Duodenal mucosa (tissue), 2 donors: Measurements from ENCODE around the gene UPF2.

ENCODE experiments used
- H3K27ac ChIP-seq: one replicate; pipeline ENCODE4 v1.7.0; 2013; ENCODE audit warnings: low read depth, low read length
- H3K27me3 ChIP-seq, 2 donors: one replicate each; pipeline ENCODE4 v1.7.0; 2013; ENCODE audit warnings: low read length in 2 of 2, control low read depth in 1 of 2; ENCODE audit not compliant: insufficient read depth in 2 of 2, control insufficient read depth in 1 of 2
- H3K36me3 ChIP-seq, 2 donors: one replicate each; pipeline ENCODE4 v1.7.0; 2013; ENCODE audit warnings: low read length in 2 of 2, control low read depth in 1 of 2; ENCODE audit not compliant: insufficient read depth in 2 of 2, control insufficient read depth in 1 of 2
- H3K4me1 ChIP-seq, 2 donors: one replicate each; pipeline ENCODE4 v1.7.0; 2013; ENCODE audit warnings: low read length in 2 of 2, control low read depth in 1 of 2; ENCODE audit not compliant: insufficient read depth in 2 of 2, control insufficient read depth in 1 of 2
- H3K4me3 ChIP-seq, 2 donors: one replicate each; pipeline ENCODE4 v1.7.0; 2013; ENCODE audit warnings: low read length in 2 of 2, low read depth in 1 of 2
- H3K9ac ChIP-seq, 2 donors: one replicate each; pipeline ENCODE4 v1.7.0; 2013; ENCODE audit warnings: low read length in 2 of 2, low read depth in 1 of 2
- H3K9me3 ChIP-seq, 2 donors: one replicate each; pipeline ENCODE4 v1.7.0; 2013; ENCODE audit warnings: low read length in 2 of 2, control low read depth in 1 of 2; ENCODE audit not compliant: control insufficient read depth in 1 of 2

UPF2 gene

DNA sequence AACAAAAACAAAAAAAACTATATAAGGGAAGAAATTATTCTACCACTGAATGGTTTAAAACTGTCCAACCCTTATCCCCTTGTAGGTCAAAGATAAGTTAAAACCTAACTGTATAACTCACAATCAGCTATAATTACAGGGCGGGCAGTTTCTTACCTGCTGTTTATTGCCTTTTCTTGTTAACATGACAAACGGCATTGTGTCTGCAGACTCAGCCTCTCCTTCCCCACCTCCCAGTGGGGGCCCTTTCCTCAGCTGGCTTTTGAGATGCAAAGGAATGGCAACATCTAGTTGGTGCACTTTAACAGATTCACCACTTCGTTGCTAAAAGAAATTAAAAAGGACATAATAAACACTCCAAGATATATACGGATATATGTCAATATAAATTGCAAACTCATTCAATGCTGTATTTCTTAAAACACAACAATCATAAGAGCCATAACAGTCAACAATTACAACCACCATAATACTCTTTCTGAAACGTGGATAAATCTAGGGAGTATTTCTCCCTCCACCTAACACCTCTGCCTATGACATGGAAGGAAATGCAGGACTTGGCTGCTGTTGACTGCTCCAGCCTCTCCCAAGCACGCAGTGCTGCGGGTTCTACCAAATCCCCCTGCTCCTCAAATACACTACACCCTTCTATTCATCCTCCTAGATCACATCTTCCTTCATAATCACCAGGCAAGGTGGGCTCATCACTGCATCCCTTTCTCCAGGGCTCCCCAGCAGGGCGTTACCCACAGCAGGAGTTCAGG lies 106.0 kb downstream of the UPF2 start:
- H3K36me3 ChIP-seq = peaks cover 16 to 54% of the 10 kb centered on the region in 2 donors

DNA sequence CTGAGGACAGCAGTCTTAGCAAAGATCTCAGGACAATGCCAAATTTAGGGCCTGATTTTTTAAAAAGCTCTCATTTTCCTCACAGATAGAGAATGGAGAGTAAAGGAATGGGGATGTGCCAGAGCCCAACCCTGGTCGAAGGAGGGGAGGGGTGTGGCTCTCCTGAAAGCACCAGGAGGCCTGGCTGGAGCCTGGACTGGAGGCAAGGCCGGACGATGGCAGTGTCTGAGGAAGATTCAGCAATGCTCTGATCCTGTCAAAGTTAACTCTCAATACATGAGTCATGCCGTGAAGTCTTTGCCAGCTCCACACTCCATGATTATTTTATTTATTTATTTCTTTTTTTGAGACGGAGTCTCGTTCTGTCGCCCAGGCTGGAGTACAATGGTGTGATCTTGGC lies 108.3 kb downstream of the UPF2 start:
- Histone ChIP-seq H3K9me3 (no peaks in the 10 kb centered on the region), H3K9ac (no peak overlapping the region), H3K27me3 (no peaks in the 10 kb centered on the region), H3K36me3 (peaks cover 22 to 59% of the 10 kb centered on the region in 2 donors), H3K4me1 (no peaks in the 10 kb centered on the region), H3K27ac (no peak overlapping the region), H3K4me3 (no peak overlapping the region)

More for the DNA sequence above, 106.0 kb downstream of the UPF2 start:
- Histone ChIP-seq H3K4me1 (no peaks in the 10 kb centered on the region), H3K4me3 (no peak overlapping the region), H3K9ac (no peak overlapping the region), H3K9me3 (no peaks in the 10 kb centered on the region), H3K27me3 (no peaks in the 10 kb centered on the region), H3K27ac (no peak overlapping the region)

DNA sequence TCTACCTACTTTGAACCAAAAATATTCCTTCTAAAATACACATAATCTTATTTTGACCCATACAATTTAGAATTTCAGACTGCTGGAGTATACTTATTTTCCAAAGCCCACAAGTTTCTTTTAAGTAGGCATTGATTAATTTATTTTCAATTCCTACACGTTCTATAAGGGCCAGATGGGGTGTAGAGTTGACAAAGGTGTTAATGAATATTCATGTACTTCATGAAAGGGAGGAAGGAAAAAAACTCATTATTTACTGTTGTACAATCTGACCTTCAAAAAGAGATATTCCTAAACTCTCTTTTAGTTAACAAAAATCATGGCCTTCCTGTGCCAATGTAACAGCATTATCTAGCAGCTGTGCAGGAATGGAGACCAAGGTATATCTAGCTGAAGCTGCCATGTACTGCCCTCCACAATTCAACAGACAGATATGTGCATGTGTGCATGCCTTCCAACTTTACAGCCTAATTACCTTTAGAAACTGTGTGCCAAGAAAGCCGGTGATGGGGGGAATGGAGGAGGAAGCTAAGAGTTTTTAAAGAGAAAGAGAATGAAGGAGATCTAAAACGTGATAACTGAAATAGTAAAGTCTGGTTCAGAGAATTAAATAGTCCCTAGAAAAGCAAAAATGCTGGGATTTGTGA lies 108.9 kb downstream of the UPF2 start:
- Histone ChIP-seq H3K36me3 (peaks cover 27 to 65% of the 10 kb centered on the region in 2 donors), H3K9ac (no peak overlapping the region), H3K9me3 (no peaks in the 10 kb centered on the region), H3K4me3 (no peak overlapping the region), H3K27me3 (no peaks in the 10 kb centered on the region), H3K4me1 (no peaks in the 10 kb centered on the region), H3K27ac (no peak overlapping the region)

DNA sequence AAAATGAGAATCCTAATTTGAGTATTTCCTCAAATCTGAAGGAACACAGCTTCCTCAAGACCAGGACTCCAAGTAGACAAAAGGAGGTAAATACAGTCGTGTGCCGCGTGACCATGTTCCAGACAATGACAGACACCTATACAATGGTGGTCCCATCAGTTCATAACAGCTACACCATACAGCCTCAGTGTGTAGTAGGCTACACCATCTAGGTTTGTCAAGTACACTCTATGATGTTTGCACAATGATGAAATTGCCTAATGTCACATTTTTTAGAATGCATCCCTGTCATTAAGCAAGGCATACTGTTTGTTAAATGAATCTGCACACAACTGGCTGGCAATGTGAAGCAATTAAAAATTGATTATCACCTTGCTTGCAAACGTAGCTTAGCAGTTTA lies 111.6 kb downstream of the UPF2 start:
- no peaks in the 10 kb centered on the region for H3K27me3 ChIP-seq
- H3K27ac ChIP-seq = no peak overlapping the region
- H3K4me3 ChIP-seq = no peak overlapping the region
- H3K36me3 ChIP-seq = peaks cover 44 to 71% of the 10 kb centered on the region in 2 donors
- no peaks in the 10 kb centered on the region for H3K4me1 ChIP-seq
- H3K9ac ChIP-seq = no peak overlapping the region
- H3K9me3 ChIP-seq = no peaks in the 10 kb centered on the region

DNA sequence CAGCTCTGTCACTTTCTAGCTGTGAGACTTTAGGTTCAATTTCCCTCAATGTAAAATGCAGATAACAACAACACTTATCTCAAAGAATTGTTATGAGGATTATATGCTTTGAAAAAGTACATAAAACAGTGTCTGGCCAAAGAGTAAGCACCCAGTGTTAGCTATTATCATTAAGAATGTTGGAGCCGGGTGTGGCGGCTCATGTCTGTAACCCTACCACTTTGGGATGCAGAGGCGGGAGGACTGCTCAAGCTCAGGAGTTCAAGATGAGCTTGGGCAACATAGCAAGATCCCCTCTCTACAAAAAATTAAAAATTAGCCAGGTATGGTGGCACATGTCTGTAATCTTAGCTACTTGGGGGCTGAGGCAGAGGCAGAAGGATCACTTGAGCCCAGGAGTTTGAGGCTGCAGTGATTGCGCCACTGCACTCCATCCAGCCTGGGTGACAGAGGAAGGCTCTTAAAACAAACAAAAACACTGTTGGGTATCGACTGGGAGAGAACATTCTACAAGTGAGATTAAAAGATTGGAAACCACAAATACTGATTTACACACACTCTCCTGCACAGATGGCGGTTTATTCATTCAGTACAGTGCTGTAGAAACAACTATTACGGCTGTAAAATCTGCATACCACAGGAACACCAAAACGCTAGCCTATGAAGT lies 112.2 kb downstream of the UPF2 start:
- no peak overlapping the region for H3K27ac ChIP-seq
- no peak overlapping the region for H3K9ac ChIP-seq
- peaks cover 46 to 72% of the 10 kb centered on the region in 2 donors for H3K36me3 ChIP-seq
- H3K4me1 ChIP-seq = no peaks in the 10 kb centered on the region
- H3K27me3 ChIP-seq = no peaks in the 10 kb centered on the region
- no peak overlapping the region for H3K4me3 ChIP-seq
- H3K9me3 ChIP-seq = no peaks in the 10 kb centered on the region

DNA sequence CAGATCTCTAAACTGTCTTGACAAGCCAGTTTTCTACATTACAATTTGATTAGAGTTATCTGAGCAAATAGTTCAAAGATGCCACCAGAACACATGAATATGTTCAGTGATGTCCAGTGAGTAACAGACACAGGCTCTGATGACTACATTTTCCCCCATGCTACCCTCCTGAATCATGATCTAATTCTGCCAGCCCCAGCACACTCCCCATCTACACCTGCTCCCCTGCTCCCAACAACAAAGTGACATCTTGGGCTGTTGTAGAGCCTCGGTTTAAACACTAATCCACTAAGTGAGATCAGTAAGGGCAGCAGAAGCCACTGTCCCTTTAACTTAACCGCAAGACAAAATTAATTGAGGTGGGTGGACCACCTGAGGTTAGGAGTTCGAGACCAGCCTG lies 114.9 kb downstream of the UPF2 start:
- Histone ChIP-seq H3K27me3 (no peaks in the 10 kb centered on the region), H3K9me3 (no peaks in the 10 kb centered on the region), H3K4me1 (no peaks in the 10 kb centered on the region), H3K4me3 (no peak overlapping the region), H3K27ac (no peak overlapping the region), H3K36me3 (peaks cover 47 to 62% of the 10 kb centered on the region in 2 donors), H3K9ac (no peak overlapping the region)

DNA sequence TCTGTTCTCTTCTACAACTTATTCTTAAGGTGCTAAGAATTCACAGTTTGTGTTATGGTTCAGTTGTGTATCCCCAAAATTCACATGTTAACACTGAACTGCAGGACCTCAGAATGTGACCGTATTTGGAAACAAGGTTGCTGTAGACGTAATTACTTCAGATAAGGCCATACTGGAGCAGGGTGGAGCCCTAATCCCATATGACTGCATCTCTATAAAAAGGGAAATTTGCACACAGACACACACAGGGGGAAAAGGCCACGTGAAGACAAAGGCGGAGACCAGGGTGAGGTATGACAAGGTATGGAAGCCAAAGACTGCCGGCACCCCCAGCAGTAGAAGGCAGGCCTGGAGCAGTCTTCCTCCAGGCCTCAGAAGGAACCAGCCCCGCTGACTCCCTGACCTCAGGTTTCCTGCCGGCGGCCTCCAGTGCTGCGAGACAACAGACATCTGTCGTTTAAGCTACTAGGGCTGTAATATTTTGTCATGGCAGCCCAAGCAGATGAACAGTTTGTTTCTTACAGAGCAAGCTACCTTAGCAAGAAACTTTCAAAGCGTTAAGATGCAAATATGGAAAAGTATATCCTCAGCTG lies 120.7 kb downstream of the UPF2 start:
- no peaks in the 10 kb centered on the region for H3K27me3 ChIP-seq
- H3K4me3 ChIP-seq = no peak overlapping the region
- H3K9ac ChIP-seq = no peak overlapping the region
- H3K27ac ChIP-seq = no peak overlapping the region
- H3K36me3 ChIP-seq = peaks cover 40 to 50% of the 10 kb centered on the region in 2 donors
- H3K9me3 ChIP-seq = no peaks in the 10 kb centered on the region
- H3K4me1 ChIP-seq = no peaks in the 10 kb centered on the region

DNA sequence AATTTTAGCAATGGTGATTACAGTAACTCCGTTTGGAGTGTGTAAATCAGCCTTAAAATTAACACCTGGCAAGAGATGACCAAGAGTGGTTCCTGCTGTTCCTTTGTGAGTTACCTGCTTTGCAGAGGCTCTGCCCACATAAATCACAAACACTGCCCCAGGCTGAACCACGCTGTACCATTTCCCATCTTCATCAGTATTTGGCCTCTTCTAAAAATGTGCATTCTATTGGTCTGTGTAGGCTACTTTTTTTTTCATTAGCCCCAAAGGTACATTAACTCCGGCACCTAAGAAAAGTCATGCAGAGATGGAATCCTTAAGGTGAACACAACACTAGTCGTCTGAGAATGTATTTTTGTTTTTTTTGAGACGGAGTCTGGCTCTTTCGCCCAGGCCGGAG lies 123.3 kb downstream of the UPF2 start:
- Histone ChIP-seq H3K9me3 (no peaks in the 10 kb centered on the region), H3K4me1 (no peaks in the 10 kb centered on the region), H3K27me3 (no peaks in the 10 kb centered on the region), H3K36me3 (peaks cover 24 to 30% of the 10 kb centered on the region in 2 donors), H3K4me3 (no peak overlapping the region), H3K27ac (no peak overlapping the region), H3K9ac (no peak overlapping the region)

DNA sequence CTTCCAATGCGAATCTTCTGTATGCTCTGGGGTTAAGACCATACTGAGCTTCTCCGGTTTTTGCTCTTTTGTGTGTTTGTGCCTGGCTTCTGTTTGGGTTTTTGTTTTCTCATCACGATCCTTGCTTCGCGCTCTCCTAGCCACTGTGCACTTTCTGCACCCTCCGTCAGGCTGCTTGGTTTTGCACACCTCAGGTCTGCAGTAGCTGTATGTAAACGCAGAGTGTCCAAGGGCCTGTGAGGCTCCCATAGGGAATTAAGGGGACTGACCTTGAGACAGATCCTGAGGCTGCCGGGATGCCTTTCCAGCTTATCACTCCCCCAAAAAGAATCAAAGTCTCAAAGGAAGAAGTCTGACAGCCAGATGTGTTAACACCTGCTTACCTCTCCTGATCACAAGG lies 124.2 kb downstream of the UPF2 start:
- H3K27me3 ChIP-seq = no peaks in the 10 kb centered on the region
- no peak overlapping the region for H3K9ac ChIP-seq
- H3K9me3 ChIP-seq = no peaks in the 10 kb centered on the region
- H3K27ac ChIP-seq = no peak overlapping the region
- no peaks in the 10 kb centered on the region for H3K4me1 ChIP-seq
- peaks cover 22 to 30% of the 10 kb centered on the region in 2 donors for H3K36me3 ChIP-seq
- no peak overlapping the region for H3K4me3 ChIP-seq

DNA sequence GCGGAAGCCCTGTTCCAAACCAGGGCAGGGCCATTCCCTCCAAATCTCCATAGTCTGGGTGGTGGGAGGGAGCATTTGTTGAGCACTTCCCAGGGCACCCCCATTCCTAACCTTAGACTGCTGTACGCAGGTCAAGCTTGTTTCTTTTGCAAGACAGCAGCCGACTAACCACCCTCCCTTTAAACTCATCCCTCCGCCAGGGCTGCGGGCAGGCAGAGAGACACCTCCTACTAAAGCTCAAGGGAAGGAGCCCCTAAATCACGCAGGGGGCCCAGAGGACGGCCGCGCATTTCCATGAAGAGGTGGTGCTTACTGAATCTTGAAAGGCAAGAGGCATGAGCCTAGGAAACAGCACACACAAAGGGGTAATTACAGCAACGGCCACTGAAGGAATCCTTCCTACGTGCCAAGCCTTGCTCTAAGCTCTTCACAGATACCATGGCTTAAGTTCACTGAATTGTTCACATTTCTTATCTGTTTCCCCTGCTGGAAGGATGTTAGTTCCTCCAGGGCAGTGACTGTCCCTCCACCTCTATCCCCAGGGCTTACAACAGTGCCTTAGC lies 129.4 kb downstream of the UPF2 start:
- Histone ChIP-seq H3K27me3 (no peaks in the 10 kb centered on the region), H3K4me3 (no peak overlapping the region), H3K9me3 (no peaks in the 10 kb centered on the region), H3K36me3 (no peaks in the 10 kb centered on the region), H3K4me1 (no peaks in the 10 kb centered on the region), H3K9ac (no peak overlapping the region), H3K27ac (no peak overlapping the region)
